Transverse colon (tissue), 4 donors: ENCODE data around the gene ADAT2. TPM values are rescaled to one million over a fixed set of nuclear protein-coding genes. Genes with fewer than 3 reads are reported as not detected.

Experiments
- DNase-seq: peaks from one replicate; pipeline ENCODE4 v3.0.0-alpha.2; 2019
- H3K27ac ChIP-seq, 4 donors: fragments of 200-600 bp; sonication (generic); 2 replicates each; pipeline ENCODE4 v1.5.1; 2016 to 2018; ENCODE audit warnings: inconsistent platforms in 4 of 4
- H3K27me3 ChIP-seq: fragments of 200-600 bp; sonication (generic); 2 replicates; pipeline ENCODE4 v1.5.1; 2017; ENCODE audit warnings: inconsistent platforms
- H3K36me3 ChIP-seq, 4 donors: fragments of 200-600 bp; sonication (generic); 2 replicates each; pipeline ENCODE4 v1.5.1; 2017 to 2019; ENCODE audit warnings: inconsistent platforms in 4 of 4
- H3K4me1 ChIP-seq, 4 donors: fragments of 200-600 bp; sonication (generic); 2 replicates each; pipeline ENCODE4 v1.5.1; 2017 to 2020; ENCODE audit warnings: inconsistent platforms in 4 of 4
- H3K4me3 ChIP-seq, 4 donors: fragments of 200-600 bp; sonication (generic); 1 replicate in 1 of 4; 2 replicates in 3 of 4; pipeline versions ENCODE4 v1.5.1 to v1.6.1; 2017 to 2019; ENCODE audit warnings: inconsistent platforms in 4 of 4
- H3K9me3 ChIP-seq, 2 donors: fragments of 200-600 bp; sonication (generic); 2 replicates each; pipeline ENCODE4 v1.5.1; 2017 to 2019; ENCODE audit warnings: inconsistent platforms in 2 of 2
- EP300 ChIP-seq: sonication (generic); formaldehyde crosslinking; IDR thresholded peaks from one replicate; pipeline ENCODE4 v1.6.1; 2017; ENCODE audit warnings: antibody characterized with exemption, low read depth
- POLR2A ChIP-seq: fragments of 450-650 bp; IDR thresholded peaks from one replicate; pipeline ENCODE4 v1.6.1; 2016; ENCODE audit warnings: antibody characterized with exemption, mild to moderate bottlenecking, moderate library complexity
- POLR2AphosphoS5 ChIP-seq, 3 donors: sonication (generic); formaldehyde crosslinking; IDR thresholded peaks; one replicate each; pipeline ENCODE4 v1.6.1; 2016; ENCODE audit warnings: antibody characterized with exemption in 3 of 3
- WGBS, 2 donors: methylation state at CpG; one replicate each; pipeline ENCODE4 v1.1.5; 2018; ENCODE audit warnings: low coverage in 1 of 2; 5-methylcytosine and 5-hydroxymethylcytosine counted together
- in situ Hi-C, 4 donors: fragments of 200-750 bp; cut with MboI; loops; one replicate each; pipeline versions ENCODE4 v1.15.0 to v1.15.1; 2017; ENCODE audit warnings: low sequenced_read_pairs in 3 of 4, low pct_ligation_motif_present in 1 of 4, low pct_unique_long_range_greater_than_20kb in 1 of 4
- intact Hi-C: fragments of 100-400 bp; cut with DNase I; formaldehyde crosslinking; loops from one replicate; pipeline ENCODE4 v1.15.1; 2023; ENCODE audit warnings: low total_unique reads
- total RNA-seq, 4 donors: library from RNA; depleted of rRNA; stranded (reverse); fragments of >200 nt; gene quantifications; one replicate each; pipeline ENCODE4 v1.1.0, GENCODE V29; 2016
- TF ChIP-seq, protein P1 (sequence below), 5 experiments: fragments of 200-600 bp in 3 of 5; fragments of 450-650 bp in 2 of 5; sonication (generic) in 3 of 5; IDR thresholded peaks; 1 replicate in 2 of 5; 2 replicates in 3 of 5; pipeline ENCODE4 v1.5.1; 2016 to 2017; ENCODE audit warnings: antibody characterized with exemption in 5 of 5, inconsistent platforms in 3 of 5, mild to moderate bottlenecking in 2 of 5, moderate library complexity in 1 of 5

ADAT2 gene
- total RNA-seq, 4 donors from 2014 or later, result 0.75 to 12.7 (median 9.7) TPM

DNA sequence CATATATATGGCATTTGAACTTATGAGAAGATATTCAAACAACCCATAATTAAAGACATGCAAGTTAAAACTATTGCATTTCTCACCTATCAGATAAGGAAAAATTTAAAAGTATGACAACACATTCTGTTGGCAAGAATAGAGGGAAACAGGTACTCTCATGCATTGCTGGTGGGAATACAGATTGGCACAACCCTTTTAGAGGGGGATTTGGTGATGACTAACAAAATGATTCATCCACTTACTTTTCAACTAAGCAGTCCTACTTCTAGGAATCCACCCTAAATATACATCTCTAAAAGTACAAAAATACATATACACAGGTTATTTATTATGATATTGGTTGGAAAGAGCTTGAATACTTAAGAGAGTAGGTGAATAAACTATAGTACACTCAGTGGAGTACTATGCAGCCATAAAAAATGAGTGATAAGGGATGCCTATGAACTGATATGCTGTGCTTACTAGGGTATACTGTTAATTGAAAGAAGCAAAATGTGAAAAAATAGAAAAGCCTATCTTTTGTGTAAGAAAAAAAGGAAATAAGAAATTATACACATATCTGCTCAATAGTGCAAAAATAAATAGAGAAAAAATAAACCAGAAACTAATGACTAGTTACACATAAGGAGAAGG, 42.2 kb downstream of the ADAT2 start:
- Histone ChIP-seq H3K27me3 (no peaks in the 10 kb centered on the region), H3K9me3 (no peaks in the 10 kb centered on the region), H3K36me3 (no peaks in the 10 kb centered on the region), H3K4me3 (no peak overlapping the region), H3K27ac (no peak overlapping the region), H3K4me1 (no peaks in the 10 kb centered on the region)
- in situ Hi-C loops, result loop anchor here in 2 of 4 donors (25.0 kb wide), 1 partner anchor 721 kb away; no protein-coding TSS in a partner anchor
- intact Hi-C loops, result no loop called here
- no peak for TF ChIP-seq POLR2AphosphoS5 (IDR thresholded peaks at IDR 0.05)
- TF ChIP-seq, protein P1, sequence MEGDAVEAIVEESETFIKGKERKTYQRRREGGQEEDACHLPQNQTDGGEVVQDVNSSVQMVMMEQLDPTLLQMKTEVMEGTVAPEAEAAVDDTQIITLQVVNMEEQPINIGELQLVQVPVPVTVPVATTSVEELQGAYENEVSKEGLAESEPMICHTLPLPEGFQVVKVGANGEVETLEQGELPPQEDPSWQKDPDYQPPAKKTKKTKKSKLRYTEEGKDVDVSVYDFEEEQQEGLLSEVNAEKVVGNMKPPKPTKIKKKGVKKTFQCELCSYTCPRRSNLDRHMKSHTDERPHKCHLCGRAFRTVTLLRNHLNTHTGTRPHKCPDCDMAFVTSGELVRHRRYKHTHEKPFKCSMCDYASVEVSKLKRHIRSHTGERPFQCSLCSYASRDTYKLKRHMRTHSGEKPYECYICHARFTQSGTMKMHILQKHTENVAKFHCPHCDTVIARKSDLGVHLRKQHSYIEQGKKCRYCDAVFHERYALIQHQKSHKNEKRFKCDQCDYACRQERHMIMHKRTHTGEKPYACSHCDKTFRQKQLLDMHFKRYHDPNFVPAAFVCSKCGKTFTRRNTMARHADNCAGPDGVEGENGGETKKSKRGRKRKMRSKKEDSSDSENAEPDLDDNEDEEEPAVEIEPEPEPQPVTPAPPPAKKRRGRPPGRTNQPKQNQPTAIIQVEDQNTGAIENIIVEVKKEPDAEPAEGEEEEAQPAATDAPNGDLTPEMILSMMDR (IDR thresholded peaks at IDR 0.05), result no peak
- no peak for TF ChIP-seq POLR2A
- TF ChIP-seq EP300, result no peak
- DNase-seq, result no peak

DNA sequence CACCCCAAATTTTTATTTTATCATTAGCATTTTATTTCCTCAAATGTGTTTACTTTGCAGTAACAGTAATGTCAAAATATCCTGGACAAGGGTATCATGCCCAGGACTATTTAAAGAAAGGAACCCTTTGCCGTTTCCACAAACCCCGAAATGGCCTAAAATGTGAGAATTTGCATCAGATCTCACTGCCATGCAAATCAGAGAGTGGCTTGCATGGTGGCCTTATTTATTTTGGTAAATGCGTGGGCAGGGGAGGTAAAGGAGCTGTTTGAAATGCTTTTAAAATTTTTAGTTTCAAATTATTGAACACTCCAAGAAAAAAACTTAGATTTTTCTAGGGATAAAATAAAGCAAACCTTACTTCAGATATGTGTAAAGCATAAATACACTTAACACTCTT, 43.8 kb downstream of the ADAT2 start:
- in situ Hi-C loops, result loop anchor here in 2 of 4 donors (25.0 kb wide), 1 partner anchor 719 kb away; no protein-coding TSS in a partner anchor
- no peaks in the 10 kb centered on the region for H3K36me3 ChIP-seq
- no peak for DNase-seq
- no peak overlapping the region for H3K4me3 ChIP-seq
- H3K27ac ChIP-seq, result no peak overlapping the region
- intact Hi-C loops, result no loop called here
- no peaks in the 10 kb centered on the region for H3K27me3 ChIP-seq
- no peaks in the 10 kb centered on the region for H3K4me1 ChIP-seq
- no peak for TF ChIP-seq POLR2AphosphoS5 (IDR thresholded peaks at IDR 0.05)
- TF ChIP-seq POLR2A, result no peak
- TF ChIP-seq EP300, result no peak
- TF ChIP-seq, protein P1 (IDR thresholded peaks at IDR 0.05), result no peak
- WGBS, 2 donors, result 76 to 80% methylated on average over 3 of the region's 3 CpGs
- H3K9me3 ChIP-seq, result no peaks in the 10 kb centered on the region

DNA sequence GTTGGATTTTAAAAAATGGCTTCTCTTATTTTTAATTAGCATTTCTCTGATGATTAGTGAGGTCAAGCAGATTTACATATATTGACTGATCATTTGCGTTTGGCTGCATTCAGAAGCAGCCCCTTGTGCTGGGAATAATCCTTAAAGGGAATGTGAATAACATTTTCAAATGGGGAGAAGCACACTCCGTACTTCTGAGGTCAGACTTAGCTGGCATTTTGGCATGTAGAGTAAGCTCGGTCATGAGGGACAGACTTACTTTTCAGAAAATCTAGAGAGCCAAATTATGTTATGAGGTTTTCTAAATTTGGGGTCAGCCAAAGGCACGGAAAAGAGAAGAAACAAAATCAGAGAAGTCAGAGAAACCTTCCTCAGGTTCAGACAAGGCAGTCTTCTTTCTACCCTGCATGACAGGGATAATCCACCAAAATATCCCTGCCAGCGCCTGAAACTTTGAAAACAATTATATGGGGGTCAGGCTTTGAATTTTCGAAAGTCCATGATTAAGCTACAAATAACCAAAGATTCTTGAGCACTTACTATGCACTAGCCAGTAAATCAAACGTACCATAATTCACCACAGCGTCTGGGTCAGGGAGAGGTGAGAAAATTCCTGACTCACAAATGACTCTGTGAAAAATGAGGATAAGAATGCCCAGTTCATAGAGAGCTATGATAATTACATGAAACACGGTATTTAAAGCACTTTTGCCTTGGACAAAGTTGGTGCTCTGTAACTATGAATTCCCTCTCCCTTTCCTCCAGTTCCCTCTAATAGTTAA, 44.9 kb downstream of the ADAT2 start:
- Histone ChIP-seq H3K27me3 (no peaks in the 10 kb centered on the region), H3K27ac (no peak overlapping the region), H3K36me3 (no peaks in the 10 kb centered on the region), H3K4me1 (peaks cover 0 to 8% (median 0%) of the 10 kb centered on the region in 4 donors), H3K9me3 (no peaks in the 10 kb centered on the region), H3K4me3 (no peak overlapping the region)
- no peak for DNase-seq
- intact Hi-C loops (no loop called here), in situ Hi-C loops (loop anchor here in 2 of 4 donors (25.0 kb wide), 1 partner anchor 718 kb away; no protein-coding TSS in a partner anchor)
- TF ChIP-seq EP300 (no peak), POLR2AphosphoS5 (IDR thresholded peaks at IDR 0.05) (no peak), POLR2A (no peak)
- TF ChIP-seq, protein P1 (IDR thresholded peaks at IDR 0.05), result no peak
- 76 to 88% methylated on average over 4 to 9 of the region's 9 CpGs for WGBS, 2 donors

DNA sequence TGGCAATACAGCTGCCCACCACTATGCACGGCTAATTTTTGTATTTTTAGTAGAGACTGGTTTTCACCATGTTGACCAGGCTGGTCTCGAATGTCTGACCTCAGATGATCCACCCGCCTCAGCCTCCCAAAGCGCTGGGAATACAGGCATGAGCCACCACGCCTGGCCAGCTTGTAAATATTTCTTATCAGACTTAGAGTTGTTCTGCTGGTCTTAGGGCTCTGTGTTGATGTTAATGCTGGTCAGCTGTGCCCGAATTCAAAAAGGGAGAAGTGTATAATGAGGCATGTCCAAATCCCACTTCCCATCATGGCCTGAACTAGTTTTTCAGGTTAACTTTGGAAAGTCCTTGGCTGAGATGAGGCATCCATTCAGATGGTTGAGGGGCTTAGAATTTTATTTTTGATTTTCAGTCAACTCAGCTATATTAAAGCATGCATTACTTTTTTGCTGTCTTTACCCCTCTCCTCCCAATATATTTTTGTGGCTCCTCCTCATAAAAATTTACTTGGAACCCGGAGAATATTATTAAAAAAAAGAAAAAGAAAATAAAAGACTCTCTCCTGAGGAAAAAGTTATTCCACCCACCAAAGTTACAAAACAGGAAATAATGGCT, 47.7 kb downstream of the ADAT2 start:
- Histone ChIP-seq H3K4me3 (no peak overlapping the region), H3K27me3 (no peaks in the 10 kb centered on the region), H3K4me1 (peaks cover 0 to 13% (median 0%) of the 10 kb centered on the region in 4 donors), H3K36me3 (no peaks in the 10 kb centered on the region), H3K9me3 (no peaks in the 10 kb centered on the region), H3K27ac (no peak overlapping the region)
- DNase-seq, result no peak
- intact Hi-C loops (no loop called here), in situ Hi-C loops (loop anchor here in 2 of 4 donors (25.0 kb wide), 1 partner anchor 716 kb away; no protein-coding TSS in a partner anchor)
- TF ChIP-seq EP300, result no peak
- TF ChIP-seq POLR2A, result no peak
- no peak for TF ChIP-seq POLR2AphosphoS5 (IDR thresholded peaks at IDR 0.05)
- TF ChIP-seq, protein P1 (IDR thresholded peaks at IDR 0.05), result no peak
- 70 to 94% methylated on average over 1 to 7 of the region's 7 CpGs for WGBS, 2 donors
